Osteoblast (primary cell): ENCODE results near the gene KIF6. TPM values are rescaled to one million over a fixed set of nuclear protein-coding genes. Genes with fewer than 3 reads are reported as not detected.
"Not testable (repeated sequence)": the region's sequence is repeated elsewhere in the genome, so short reads cannot be mapped to it uniquely, and the experiment has no call there.

ENCODE experiments used
- DNase-seq: peaks from one replicate; pipeline ENCODE4 v3.0.0; 2011; ENCODE audit warnings: low spot score, mixed read lengths; ENCODE audit not compliant: insufficient read length; ENCODE audit errors: missing footprints
- H2AFZ ChIP-seq: 2 replicates; pipeline ENCODE4 v1.6.0; 2011; ENCODE audit warnings: mild to moderate bottlenecking, low read length
- H3K27ac ChIP-seq: 2 replicates; pipeline ENCODE4 v1.5.1; 2011; ENCODE audit warnings: mild to moderate bottlenecking, low read depth, low read length, moderate library complexity
- H3K27me3 ChIP-seq: 2 replicates; pipeline ENCODE4 v1.6.0; 2012; ENCODE audit warnings: mild to moderate bottlenecking, control low read depth, inconsistent platforms, low read length, moderate library complexity; ENCODE audit not compliant: insufficient read depth
- H3K36me3 ChIP-seq: 2 replicates; pipeline ENCODE4 v1.5.1; 2011; ENCODE audit warnings: mild to moderate bottlenecking, low read length, control low read depth, moderate library complexity; ENCODE audit not compliant: insufficient read depth
- H3K4me1 ChIP-seq: 2 replicates; pipeline ENCODE4 v1.5.1; 2011; ENCODE audit warnings: mild to moderate bottlenecking, low read length, control low read depth, moderate library complexity; ENCODE audit not compliant: insufficient read depth
- H3K4me2 ChIP-seq: 2 replicates; pipeline ENCODE4 v1.6.0; 2011; ENCODE audit warnings: mild to moderate bottlenecking, low read length; ENCODE audit not compliant: insufficient read depth
- H3K4me3 ChIP-seq: fragments of 200-600 bp; sonication (generic); 3 replicates; pipeline ENCODE4 v1.5.1; 2012; ENCODE audit warnings: mild to moderate bottlenecking, low read length, inconsistent platforms; ENCODE audit not compliant: insufficient read depth
- H3K79me2 ChIP-seq: 2 replicates; pipeline ENCODE4 v1.6.0; 2012; ENCODE audit warnings: mild to moderate bottlenecking, low read length, control low read depth, inconsistent platforms; ENCODE audit not compliant: insufficient read depth
- H3K9me3 ChIP-seq: 2 replicates; pipeline ENCODE4 v1.5.1; 2011; ENCODE audit warnings: low read depth, low read length, control low read depth
- H4K20me1 ChIP-seq: 2 replicates; pipeline ENCODE4 v1.6.0; 2012; ENCODE audit warnings: mild to moderate bottlenecking, low read length, control low read depth; ENCODE audit not compliant: insufficient read depth
- total RNA-seq: library from RNA; depleted of rRNA; stranded (reverse); fragments of >200 nt; gene quantifications from 2 replicates; pipeline ENCODE4 v1.2.3, GENCODE V29; 2012
- TF ChIP-seq, protein P1 (sequence below): IDR thresholded peaks from 2 replicates; pipeline ENCODE4 v1.5.1; 2011; ENCODE audit warnings: mild to moderate bottlenecking, low read depth, low read length, moderate library complexity; ENCODE audit errors: extremely low read depth

KIF6 gene
- total RNA-seq, 1 donor, result 1.4 TPM

DNA sequence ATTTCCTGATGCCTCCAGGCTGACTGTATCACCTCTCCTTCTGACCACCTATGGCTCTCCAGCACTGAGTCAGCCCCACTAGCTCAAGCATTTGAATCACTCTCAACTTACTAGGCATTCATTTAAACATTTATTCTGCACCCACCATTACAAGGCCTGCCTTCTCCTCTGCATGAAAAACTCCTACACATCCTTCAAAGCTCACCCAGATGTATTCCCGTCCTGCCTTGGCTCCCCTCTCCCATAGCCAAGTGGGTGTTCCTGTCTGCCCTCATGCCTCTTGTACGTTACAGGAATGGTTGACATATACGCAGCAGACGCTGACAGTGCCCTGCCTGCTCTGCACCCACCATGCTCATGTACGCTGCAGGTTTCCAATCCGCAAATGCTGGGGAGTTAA lies 432.6 kb downstream of the KIF6 start:
- no peaks in the 10 kb centered on the region for H4K20me1 ChIP-seq
- no peak overlapping the region for H3K4me2 ChIP-seq
- DNase-seq, result no peak
- TF ChIP-seq, protein P1, sequence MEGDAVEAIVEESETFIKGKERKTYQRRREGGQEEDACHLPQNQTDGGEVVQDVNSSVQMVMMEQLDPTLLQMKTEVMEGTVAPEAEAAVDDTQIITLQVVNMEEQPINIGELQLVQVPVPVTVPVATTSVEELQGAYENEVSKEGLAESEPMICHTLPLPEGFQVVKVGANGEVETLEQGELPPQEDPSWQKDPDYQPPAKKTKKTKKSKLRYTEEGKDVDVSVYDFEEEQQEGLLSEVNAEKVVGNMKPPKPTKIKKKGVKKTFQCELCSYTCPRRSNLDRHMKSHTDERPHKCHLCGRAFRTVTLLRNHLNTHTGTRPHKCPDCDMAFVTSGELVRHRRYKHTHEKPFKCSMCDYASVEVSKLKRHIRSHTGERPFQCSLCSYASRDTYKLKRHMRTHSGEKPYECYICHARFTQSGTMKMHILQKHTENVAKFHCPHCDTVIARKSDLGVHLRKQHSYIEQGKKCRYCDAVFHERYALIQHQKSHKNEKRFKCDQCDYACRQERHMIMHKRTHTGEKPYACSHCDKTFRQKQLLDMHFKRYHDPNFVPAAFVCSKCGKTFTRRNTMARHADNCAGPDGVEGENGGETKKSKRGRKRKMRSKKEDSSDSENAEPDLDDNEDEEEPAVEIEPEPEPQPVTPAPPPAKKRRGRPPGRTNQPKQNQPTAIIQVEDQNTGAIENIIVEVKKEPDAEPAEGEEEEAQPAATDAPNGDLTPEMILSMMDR, result no peak
- H3K27ac ChIP-seq, result no peak overlapping the region
- H2AFZ ChIP-seq, result no peak overlapping the region
- no peaks in the 10 kb centered on the region for H3K4me1 ChIP-seq
- H3K9me3 ChIP-seq, result no peaks in the 10 kb centered on the region
- no peaks in the 10 kb centered on the region for H3K36me3 ChIP-seq
- H3K79me2 ChIP-seq, result no peaks in the 10 kb centered on the region
- H3K27me3 ChIP-seq, result no peaks in the 10 kb centered on the region
- H3K4me3 ChIP-seq, result no peak overlapping the region

DNA sequence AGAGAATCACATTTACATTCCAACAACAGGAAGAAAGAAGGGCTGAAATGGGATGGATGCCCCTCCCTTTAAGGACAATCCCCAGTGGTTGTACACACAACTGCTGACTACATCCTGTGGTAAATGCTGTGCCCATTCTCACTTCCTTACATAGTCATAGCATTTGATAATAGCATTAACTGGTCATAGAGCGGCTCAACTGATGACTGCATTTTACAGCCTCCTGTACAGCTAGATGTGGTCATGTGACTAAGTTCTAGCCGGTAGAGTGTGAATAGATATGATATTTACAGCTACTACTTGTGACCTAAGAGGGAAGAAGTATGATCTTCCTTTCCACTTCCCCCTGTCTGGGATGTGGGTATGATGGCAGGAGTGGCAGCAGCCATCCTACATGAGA lies 435.7 kb downstream of the KIF6 start:
- no peak overlapping the region for H3K4me3 ChIP-seq
- no peak for DNase-seq
- H4K20me1 ChIP-seq, result no peaks in the 10 kb centered on the region
- H3K27me3 ChIP-seq, result no peaks in the 10 kb centered on the region
- H3K9me3 ChIP-seq, result no peaks in the 10 kb centered on the region
- no peaks in the 10 kb centered on the region for H3K79me2 ChIP-seq
- no peaks in the 10 kb centered on the region for H3K4me1 ChIP-seq
- H3K27ac ChIP-seq, result no peak overlapping the region
- no peak overlapping the region for H2AFZ ChIP-seq
- TF ChIP-seq, protein P1, result no peak
- no peaks in the 10 kb centered on the region for H3K36me3 ChIP-seq
- no peak overlapping the region for H3K4me2 ChIP-seq

DNA sequence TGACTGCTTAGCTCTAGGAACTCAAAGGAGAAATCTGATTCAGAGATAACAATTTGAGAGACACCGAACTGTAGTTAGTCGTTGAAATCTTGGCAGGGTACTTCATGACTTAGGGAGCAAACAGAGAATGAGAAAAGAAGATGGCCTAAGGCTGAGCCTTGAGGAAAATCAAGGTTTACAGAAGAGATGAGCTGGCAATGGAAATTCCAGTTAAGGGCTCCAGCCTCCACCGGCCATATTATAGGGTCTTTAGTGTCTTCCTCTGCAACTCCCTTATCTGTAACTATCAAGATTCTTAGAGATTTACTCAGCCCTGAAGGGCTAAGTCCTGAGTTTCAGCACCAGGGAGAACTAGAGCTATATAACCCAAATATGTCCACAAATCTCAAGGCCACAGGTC lies 437.6 kb downstream of the KIF6 start:
- TF ChIP-seq, protein P1, result no peak
- Histone ChIP-seq H3K4me2 (no peak overlapping the region), H2AFZ (no peak overlapping the region), H3K27ac (no peak overlapping the region), H3K9me3 (no peaks in the 10 kb centered on the region), H4K20me1 (no peaks in the 10 kb centered on the region), H3K4me1 (no peaks in the 10 kb centered on the region), H3K36me3 (no peaks in the 10 kb centered on the region), H3K4me3 (no peak overlapping the region), H3K79me2 (no peaks in the 10 kb centered on the region), H3K27me3 (no peaks in the 10 kb centered on the region)
- no peak for DNase-seq

DNA sequence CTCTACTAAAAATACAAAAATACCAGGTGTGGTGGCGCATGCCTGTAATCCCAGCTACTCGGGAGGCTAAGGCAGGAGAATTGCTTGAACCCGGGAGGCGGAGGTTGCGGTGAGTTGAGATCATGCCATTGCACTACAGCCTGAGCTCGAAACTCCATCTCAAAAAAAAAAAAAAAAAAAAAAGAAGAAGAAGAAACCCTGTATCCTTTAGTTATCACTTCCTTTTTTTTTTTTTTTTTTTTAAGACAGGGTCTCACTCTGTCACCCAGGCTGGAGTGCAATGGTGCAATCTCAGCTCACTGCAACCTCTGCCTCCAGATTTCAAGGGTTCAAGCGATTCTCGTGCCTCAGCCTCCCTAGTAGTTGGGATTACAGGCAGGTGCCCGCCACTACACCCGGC lies 438.6 kb downstream of the KIF6 start:
- not testable (repeated sequence) for H3K27ac ChIP-seq, H3K4me3 ChIP-seq, H3K4me2 ChIP-seq, H3K79me2 ChIP-seq, H3K27me3 ChIP-seq, H3K4me1 ChIP-seq, H2AFZ ChIP-seq, DNase-seq, H3K9me3 ChIP-seq, H3K36me3 ChIP-seq, H4K20me1 ChIP-seq
